Spleen (tissue), 7 donors: Measurements from ENCODE around the gene ASXL3.

ENCODE experiments used
- CTCF ChIP-seq, 11 experiments: fragments of 200-600 bp in 7 of 11; fragments of 450-650 bp in 4 of 11; sonication (generic) in 4 of 11; IDR thresholded peaks in 8 of 11; conservative IDR thresholded peaks in 3 of 11; 1 replicate in 7 of 11; 2 replicates in 4 of 11; pipeline versions ENCODE4 v1.4.0 to v1.8.0; 2016 to 2021; ENCODE audit warnings: antibody characterized with exemption in 11 of 11, inconsistent platforms in 4 of 11, mild to moderate bottlenecking in 1 of 11
- POLR2A ChIP-seq, 3 donors: fragments of 450-650 bp; IDR thresholded peaks; one replicate each; pipeline ENCODE4 v1.5.1; 2017; ENCODE audit warnings: antibody characterized with exemption in 3 of 3, mild to moderate bottlenecking in 1 of 3
- POLR2AphosphoS5 ChIP-seq, 3 donors: sonication (generic); formaldehyde crosslinking; IDR thresholded peaks; one replicate each; pipeline ENCODE4 v1.5.1; 2017; ENCODE audit warnings: antibody characterized with exemption in 3 of 3
- donor health status: DM: no; HTN: no; CAD: no; lungs with moderate emphysema.
- donor health status: DM: no; HTN: no; CAD: no.
- donor health status: DM: no; HTN: no; CAD: no.

DNA sequence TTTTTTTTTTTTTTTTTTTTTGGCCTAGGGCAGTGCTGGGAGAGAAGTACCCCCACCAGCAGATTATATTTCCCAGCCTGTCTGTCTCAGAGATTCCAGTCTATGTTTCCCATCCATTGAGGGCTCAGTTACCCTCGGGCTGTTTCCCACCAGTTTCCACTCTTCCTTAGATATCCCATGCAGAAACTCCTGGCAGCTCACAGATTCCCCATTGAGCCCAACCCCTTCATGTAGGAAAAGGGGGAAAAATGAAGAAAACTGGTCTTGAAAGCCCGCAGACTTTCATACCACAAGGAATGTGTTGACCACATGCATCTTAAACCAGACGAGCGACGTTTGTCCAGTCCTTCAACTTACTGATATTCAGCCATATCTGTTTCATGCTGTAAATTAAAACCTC is 15.2 kb downstream of the ASXL3 start:
- TF ChIP-seq CTCF (IDR thresholded peaks at IDR 0.05 in 8 of 11, conservative IDR thresholded peaks at IDR 0.05 in 3 of 11) (no peak), POLR2AphosphoS5 (IDR thresholded peaks at IDR 0.05) (no peak), POLR2A (IDR thresholded peaks at IDR 0.05) (no peak)
